Endothelial cell of umbilical vein (primary cell): Measurements from ENCODE around the gene TRIM42. TPM values are rescaled to one million over a fixed set of nuclear protein-coding genes. Genes with fewer than 3 reads are reported as not detected.

ENCODE experiments used
- BruUV-seq: library from RNA; stranded (reverse); fragments of 400-500 nt; replicated peaks from 2 replicates; lab custom pipeline; 2021; lab: Mats Ljungman, UMichigan
- CTCF ChIA-PET: fragments of 300-600, 350-600 bp; sonication (Branson Sonifier 250); formaldehyde crosslinking; loops from one replicate; lab custom pipeline; 2021; ENCODE audit warnings: antibody characterized with exemption, inconsistent platforms; lab: Charles Lee
- POLR2A ChIA-PET: fragments of 300-600, 350-600 bp; sonication (Branson Sonifier 250); formaldehyde crosslinking; loops from one replicate; lab custom pipeline; 2021; ENCODE audit warnings: antibody characterized with exemption, inconsistent platforms; lab: Charles Lee
- DNase-seq: peaks from one replicate; pipeline ENCODE4 v3.0.0-alpha.2; 2011; ENCODE audit warnings: low read depth, low spot score
- FAIRE-seq: peaks from 2 replicates; lab custom pipeline; 2011; peaks lifted over from hg19 to GRCh38; lab: Jason Lieb, UNC
- H2AFZ ChIP-seq: 2 replicates; pipeline ENCODE4 v1.6.0; 2012; ENCODE audit warnings: low read depth, low read length, control low read depth, inconsistent platforms
- H3K27ac ChIP-seq: 2 replicates; pipeline ENCODE4 v1.5.1; 2011; ENCODE audit warnings: low read depth, mild to moderate bottlenecking, control low read depth, low read length, moderate library complexity; ENCODE audit not compliant: insufficient read depth
- H3K27me3 ChIP-seq, 2 experiments: 2 replicates each; pipeline versions ENCODE4 v1.6.0 to v1.6.1; 2011; ENCODE audit warnings: low read length in 2 of 2, mixed read lengths in 1 of 2; ENCODE audit not compliant: control insufficient read depth in 2 of 2, insufficient read depth in 2 of 2
- H3K36me3 ChIP-seq, 2 experiments: 2 replicates in 1 of 2; 3 replicates in 1 of 2; pipeline ENCODE4 v1.5.1; 2011; ENCODE audit warnings: low read length in 2 of 2, mild to moderate bottlenecking in 1 of 2, moderate library complexity in 1 of 2; ENCODE audit not compliant: control insufficient read depth in 2 of 2, insufficient read depth in 2 of 2; ENCODE audit errors: extremely low read depth in 1 of 2
- H3K4me1 ChIP-seq: 3 replicates; pipeline ENCODE4 v1.5.1; 2011; ENCODE audit warnings: mild to moderate bottlenecking, low read length; ENCODE audit not compliant: control insufficient read depth, insufficient read depth; ENCODE audit errors: extremely low read depth
- H3K4me2 ChIP-seq: 2 replicates; pipeline ENCODE4 v1.6.1; 2011; ENCODE audit warnings: low read length, control low read depth, mixed read lengths; ENCODE audit not compliant: insufficient read depth
- H3K4me3 ChIP-seq, 3 experiments: fragments of 200-600 bp in 1 of 3; sonication (generic), shearing (Covaris generic) in 1 of 3; replicated peaks in 1 of 3; 2 replicates each; pipeline ENCODE4 v1.5.1; 2011 to 2016; ENCODE audit warnings: control low read depth in 3 of 3, low read length in 3 of 3, mild to moderate bottlenecking in 2 of 3, inconsistent platforms in 1 of 3, low read depth in 1 of 3, moderate library complexity in 1 of 3; ENCODE audit not compliant: insufficient read depth in 1 of 3
- H3K79me2 ChIP-seq: 2 replicates; pipeline ENCODE4 v1.6.0; 2012; ENCODE audit warnings: low read length, inconsistent platforms; ENCODE audit not compliant: control insufficient read depth, insufficient read depth
- H3K9ac ChIP-seq: replicated peaks from 2 replicates; pipeline ENCODE3; 2011; ENCODE audit warnings: low read length, control low read depth; ENCODE audit not compliant: insufficient read depth; ENCODE audit errors: extremely low read depth
- H3K9me1 ChIP-seq: replicated peaks from 3 replicates; pipeline ENCODE4 v1.6.0; 2011; ENCODE audit warnings: mild to moderate bottlenecking, low read length; ENCODE audit not compliant: control insufficient read depth, insufficient read depth; ENCODE audit errors: extremely low read depth
- H3K9me3 ChIP-seq: replicated peaks from 2 replicates; pipeline ENCODE4 v1.5.1; 2012; ENCODE audit warnings: low read length, inconsistent platforms; ENCODE audit not compliant: control insufficient read depth, insufficient read depth
- H4K20me1 ChIP-seq: replicated peaks from 2 replicates; pipeline ENCODE3; 2011; ENCODE audit warnings: mild to moderate bottlenecking, low read length; ENCODE audit not compliant: control insufficient read depth, insufficient read depth; ENCODE audit errors: extremely low read depth
- EZH2 ChIP-seq: IDR thresholded peaks from 2 replicates; pipeline ENCODE4 v1.6.1; 2012; ENCODE audit warnings: borderline replicate concordance, low read depth, mild to moderate bottlenecking, moderate library complexity, low read length, inconsistent platforms; ENCODE audit not compliant: severe bottlenecking
- FOS ChIP-seq: IDR thresholded peaks from 2 replicates; pipeline ENCODE4 v1.6.1; 2011; ENCODE audit warnings: mild to moderate bottlenecking, low read length, moderate library complexity, borderline replicate concordance; ENCODE audit not compliant: insufficient read depth
- GATA2 ChIP-seq: IDR thresholded peaks from 2 replicates; pipeline ENCODE4 v1.7.0; 2011; ENCODE audit warnings: low read depth, mild to moderate bottlenecking, moderate library complexity, mixed read lengths, low read length; ENCODE audit not compliant: insufficient read length, insufficient read depth
- JUN ChIP-seq: IDR thresholded peaks from 2 replicates; pipeline ENCODE4 v1.6.1; 2011; ENCODE audit warnings: borderline replicate concordance, low read depth; ENCODE audit not compliant: insufficient read length, insufficient read depth
- MYC ChIP-seq: IDR thresholded peaks from one replicate; pipeline ENCODE4 v1.6.1; 2011; ENCODE audit warnings: mild to moderate bottlenecking, low read depth, low read length
- POLR2A ChIP-seq: IDR thresholded peaks from 2 replicates; pipeline ENCODE4 v1.6.1; 2012; ENCODE audit warnings: low read depth, mild to moderate bottlenecking, control low read depth, low read length
- dilution Hi-C: fragments of 300-500 bp; cut with MboI; formaldehyde crosslinking; loops from one replicate; pipeline ENCODE4 v1.15.0; 2019; ENCODE audit warnings: low sequenced_read_pairs; ENCODE audit not compliant: extremely low pct_ligation_motif_present
- intact Hi-C: fragments of 100-400 bp; cut with micrococcal nuclease; formaldehyde crosslinking; loops from one replicate; pipeline ENCODE4 v1.10.0; 2022
- polyA plus RNA-seq, 4 experiments: library from polyadenylated mRNA; depleted of rRNA in 3 of 4; stranded (reverse) in 3 of 4; unstranded in 1 of 4; fragments of >200 nt; gene quantifications; 2 replicates each; pipeline versions ENCODE4 v1.2.1 to v1.2.3, GENCODE V29; 2011 to 2012; ENCODE audit warnings: missing spikeins in 1 of 4
- total RNA-seq: library from RNA; stranded (reverse); gene quantifications from 2 replicates; pipeline ENCODE4 v1.2.3, GENCODE V29; 2021
- TF ChIP-seq, protein P1 (sequence below): IDR thresholded peaks from 2 replicates; pipeline ENCODE4 v1.6.1; 2011; ENCODE audit not compliant: insufficient read depth, insufficient read length
- TF ChIP-seq, protein P2 (sequence below), 2 donors: IDR thresholded peaks; 1 replicate in 1 of 2; 2 replicates in 1 of 2; pipeline ENCODE4 v1.5.1; 2011; ENCODE audit warnings: low read length in 2 of 2, mild to moderate bottlenecking in 2 of 2, moderate library complexity in 2 of 2, control low read depth in 1 of 2, inconsistent platforms in 1 of 2, low read depth in 1 of 2; ENCODE audit not compliant: insufficient read depth in 1 of 2; ENCODE audit errors: extremely low read depth in 1 of 2

The TRIM42 gene
- total and polyA plus RNA-seq, 2 donors (not counting 3 experiments of a cell fraction or from before 2014, with no cell fraction given) = not detected

DNA sequence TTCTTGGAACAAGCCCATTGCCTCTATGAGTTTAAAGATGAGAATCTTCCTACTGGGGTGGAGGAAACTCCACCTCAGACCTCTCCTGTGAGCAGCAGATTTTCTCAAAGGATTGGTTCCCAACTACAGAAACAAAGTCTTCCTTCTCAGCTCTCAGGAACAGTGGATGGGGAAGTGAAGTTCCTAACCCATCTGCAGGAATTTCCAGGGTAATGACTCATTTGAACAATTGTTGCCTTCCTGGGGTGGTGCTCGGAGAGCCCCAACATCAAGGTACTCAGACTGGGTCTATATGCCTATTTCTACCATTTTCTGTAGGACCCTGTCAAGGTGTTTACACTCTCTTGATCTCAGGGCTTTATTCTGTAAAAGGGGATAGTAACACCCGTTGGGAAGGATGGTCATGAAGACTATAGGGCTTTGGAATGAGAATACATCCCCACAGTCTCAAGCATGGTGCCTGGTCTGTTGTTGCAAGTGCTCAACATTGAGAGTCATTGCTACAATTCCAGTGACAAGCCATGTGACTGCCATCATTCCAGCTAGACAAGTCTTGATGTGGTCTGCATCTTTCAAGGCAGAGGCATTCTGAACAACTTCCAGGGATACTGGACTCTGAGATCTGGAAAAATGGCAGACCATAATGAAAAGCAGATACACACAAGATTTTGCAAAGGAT is 33.0 kb downstream of the TRIM42 start:
- ChIA-PET POLR2A (no interaction called here), CTCF (no interaction called here)
- Histone ChIP-seq H4K20me1 (no peaks in the 10 kb centered on the region), H3K36me3 (no peaks in the 10 kb centered on the region), H3K4me1 (no peaks in the 10 kb centered on the region), H3K4me3 (no peak overlapping the region), H3K9me3 (no peaks in the 10 kb centered on the region), H3K27ac (no peak overlapping the region), H3K4me2 (no peak overlapping the region), H3K27me3 (no peaks in the 10 kb centered on the region), H3K79me2 (no peaks in the 10 kb centered on the region), H3K9me1 (no peaks in the 10 kb centered on the region), H2AFZ (no peak overlapping the region), H3K9ac (no peak overlapping the region)
- dilution Hi-C loops = no loop called here
- BruUV-seq = no TSS peak
- TF ChIP-seq FOS = no peak
- TF ChIP-seq, protein P1, sequence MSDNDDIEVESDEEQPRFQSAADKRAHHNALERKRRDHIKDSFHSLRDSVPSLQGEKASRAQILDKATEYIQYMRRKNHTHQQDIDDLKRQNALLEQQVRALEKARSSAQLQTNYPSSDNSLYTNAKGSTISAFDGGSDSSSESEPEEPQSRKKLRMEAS = no peak
- TF ChIP-seq GATA2 = no peak
- TF ChIP-seq MYC = no peak
- no peak for TF ChIP-seq EZH2
- no peak for TF ChIP-seq JUN
- TF ChIP-seq, protein P2, sequence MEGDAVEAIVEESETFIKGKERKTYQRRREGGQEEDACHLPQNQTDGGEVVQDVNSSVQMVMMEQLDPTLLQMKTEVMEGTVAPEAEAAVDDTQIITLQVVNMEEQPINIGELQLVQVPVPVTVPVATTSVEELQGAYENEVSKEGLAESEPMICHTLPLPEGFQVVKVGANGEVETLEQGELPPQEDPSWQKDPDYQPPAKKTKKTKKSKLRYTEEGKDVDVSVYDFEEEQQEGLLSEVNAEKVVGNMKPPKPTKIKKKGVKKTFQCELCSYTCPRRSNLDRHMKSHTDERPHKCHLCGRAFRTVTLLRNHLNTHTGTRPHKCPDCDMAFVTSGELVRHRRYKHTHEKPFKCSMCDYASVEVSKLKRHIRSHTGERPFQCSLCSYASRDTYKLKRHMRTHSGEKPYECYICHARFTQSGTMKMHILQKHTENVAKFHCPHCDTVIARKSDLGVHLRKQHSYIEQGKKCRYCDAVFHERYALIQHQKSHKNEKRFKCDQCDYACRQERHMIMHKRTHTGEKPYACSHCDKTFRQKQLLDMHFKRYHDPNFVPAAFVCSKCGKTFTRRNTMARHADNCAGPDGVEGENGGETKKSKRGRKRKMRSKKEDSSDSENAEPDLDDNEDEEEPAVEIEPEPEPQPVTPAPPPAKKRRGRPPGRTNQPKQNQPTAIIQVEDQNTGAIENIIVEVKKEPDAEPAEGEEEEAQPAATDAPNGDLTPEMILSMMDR (IDR thresholded peaks at IDR 0.05; ENCODE audit: extremely low read depth in 1 of 2, insufficient read depth in 1 of 2, low read depth in 1 of 2, low read length in 2 of 2) = no peak
- TF ChIP-seq POLR2A = no peak
- intact Hi-C loops = no loop called here
- DNase-seq (no peak), FAIRE-seq (no peak)
